IPS DF 6.9 (cell line): ENCODE results near the gene EML2.

Experiments used
- DNase-seq: peaks from one replicate; pipeline ENCODE4 v3.0.0-alpha.2; 2013; ENCODE audit warnings: low read depth, low spot score
- H3K27ac ChIP-seq: one replicate; pipeline ENCODE4 v1.5.1; 2013; ENCODE audit warnings: low read length, control low read depth
- H3K27me3 ChIP-seq: 2 replicates; pipeline ENCODE4 v1.6.1; 2013; ENCODE audit warnings: mild to moderate bottlenecking, low read length; ENCODE audit not compliant: control insufficient read depth, insufficient read depth
- H3K36me3 ChIP-seq: 2 replicates; pipeline ENCODE4 v1.6.1; 2013; ENCODE audit warnings: low read length; ENCODE audit not compliant: control insufficient read depth, insufficient read depth
- H3K4me1 ChIP-seq: 2 replicates; pipeline ENCODE4 v1.6.1; 2013; ENCODE audit warnings: low read length; ENCODE audit not compliant: control insufficient read depth, insufficient read depth
- H3K4me3 ChIP-seq: 2 replicates; pipeline ENCODE4 v1.5.1; 2013; ENCODE audit warnings: mild to moderate bottlenecking, low read length
- H3K9me3 ChIP-seq: 2 replicates; pipeline ENCODE4 v1.6.1; 2013; ENCODE audit warnings: low read length, inconsistent platforms; ENCODE audit not compliant: control insufficient read depth, insufficient read depth
- WGBS: extraction: QIAGEN DNeasy Blood & Tissue Kit; methylation state at CpG from one replicate; pipeline ENCODE4 v1.1.7; 2013; ENCODE audit warnings: mixed read lengths, missing lambda C conversion rate; ENCODE audit not compliant: insufficient read length, insufficient coverage; 5-methylcytosine and 5-hydroxymethylcytosine counted together

Gene EML2

DNA sequence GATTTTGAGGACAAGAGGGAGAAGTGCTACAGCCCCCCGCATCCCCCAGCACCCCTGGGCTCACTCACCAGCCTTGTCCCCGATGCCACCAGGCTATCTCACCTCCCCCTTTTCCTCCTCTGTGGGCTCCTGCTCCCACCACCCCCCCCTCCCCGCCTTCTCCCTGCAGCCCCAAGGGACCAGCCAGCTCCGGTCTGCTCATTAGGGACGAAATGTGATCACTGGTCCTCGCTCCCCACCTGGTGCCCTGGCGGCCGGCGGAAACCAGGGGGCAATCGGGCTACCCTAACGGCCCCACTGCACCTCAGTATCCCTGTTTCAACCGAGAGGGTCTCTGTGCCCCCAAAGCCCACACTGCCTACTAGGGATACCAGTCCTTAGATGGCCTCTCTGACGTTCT is 39.9 kb downstream of the EML2 start:
- H3K36me3 ChIP-seq, result no peaks in the 10 kb centered on the region
- no CpG with 5 or more reads among the region's 13 CpGs for WGBS
- no peak overlapping the region for H3K4me3 ChIP-seq
- no peak overlapping the region for H3K27ac ChIP-seq
- peaks cover 33% of the 10 kb centered on the region for H3K27me3 ChIP-seq
- H3K9me3 ChIP-seq, result no peaks in the 10 kb centered on the region
- DNase-seq, result no peak
- H3K4me1 ChIP-seq, result peaks cover 11% of the 10 kb centered on the region

DNA sequence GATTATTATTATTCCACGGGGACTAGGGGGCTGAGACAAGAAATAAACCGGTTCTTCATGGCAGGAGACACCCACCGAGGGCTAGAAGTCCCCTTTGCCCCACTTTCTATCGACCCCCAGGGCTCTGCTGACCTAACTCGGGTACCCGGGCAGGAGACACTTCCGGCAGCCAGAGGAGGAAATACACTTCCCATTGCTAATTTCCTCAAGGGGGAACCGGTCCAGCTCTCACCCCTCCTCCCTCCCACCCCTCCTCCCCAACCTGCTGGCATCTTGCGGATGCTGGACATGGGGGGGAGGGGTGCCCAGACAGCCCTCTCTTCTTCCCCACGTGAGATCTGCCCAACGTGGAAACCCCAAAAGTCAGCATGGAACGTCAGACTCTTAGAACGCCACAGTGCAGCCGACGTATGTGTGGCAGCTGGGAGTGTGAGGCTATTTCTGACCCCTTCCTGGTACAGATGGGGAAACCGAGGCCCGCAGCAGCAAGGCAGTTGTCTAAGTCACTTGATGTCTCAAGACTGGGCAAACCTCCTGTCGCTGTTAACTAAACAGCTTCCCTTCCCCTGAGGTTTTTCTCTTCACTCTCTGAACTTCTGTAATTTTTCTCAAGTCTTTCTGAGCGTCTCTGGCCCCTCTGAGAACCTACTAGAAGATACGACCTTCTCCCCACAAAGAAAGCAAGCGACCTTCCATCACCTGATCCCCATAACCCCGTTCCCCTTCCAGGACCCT is 40.8 kb downstream of the EML2 start:
- Histone ChIP-seq H3K36me3 (no peaks in the 10 kb centered on the region), H3K9me3 (no peaks in the 10 kb centered on the region), H3K27ac (no peak overlapping the region), H3K4me1 (peaks cover 11% of the 10 kb centered on the region), H3K4me3 (no peak overlapping the region; the same call in 1 of the 2 replicates), H3K27me3 (peaks cover 33% of the 10 kb centered on the region)
- no CpG with 5 or more reads among the region's 22 CpGs for WGBS
- no peak for DNase-seq

DNA sequence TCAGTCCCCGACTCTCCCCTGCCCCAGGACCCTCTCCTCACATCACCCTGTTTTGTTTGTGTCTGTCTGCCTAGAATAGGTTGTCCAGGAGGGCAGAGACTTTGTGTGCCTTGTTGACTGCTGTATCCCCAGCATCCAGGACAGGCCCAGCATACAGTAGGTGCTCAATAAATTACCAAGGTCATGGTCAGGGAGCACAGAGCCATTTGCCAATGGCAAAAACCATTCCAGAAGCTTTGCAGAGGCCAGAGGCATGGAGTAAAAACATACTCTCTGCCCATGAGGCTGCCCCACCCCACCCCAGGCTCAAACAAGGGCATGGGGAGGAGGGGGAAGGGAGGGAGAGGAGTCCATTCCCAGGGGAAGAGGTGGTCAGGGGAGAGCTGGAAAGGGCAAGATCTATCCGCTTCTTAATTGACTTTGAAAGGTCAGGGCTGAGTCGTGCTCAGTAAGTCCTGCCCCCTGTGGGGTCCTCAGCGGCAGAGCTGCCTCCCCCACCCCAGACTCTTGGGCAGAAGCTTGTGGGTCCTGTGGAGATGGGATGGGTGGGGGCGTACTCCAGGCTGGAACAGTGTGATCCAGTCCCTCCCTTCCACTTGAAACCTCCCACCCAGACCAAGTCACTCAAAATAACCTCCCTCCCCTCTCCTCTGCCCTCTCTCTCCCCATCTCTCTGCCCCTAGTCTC is 41.6 kb downstream of the EML2 start:
- H3K27me3 ChIP-seq, result peaks cover 32% of the 10 kb centered on the region
- H3K4me1 ChIP-seq, result peaks cover 11% of the 10 kb centered on the region
- WGBS, result no CpG with 5 or more reads among the region's 5 CpGs
- H3K27ac ChIP-seq, result no peak overlapping the region
- H3K9me3 ChIP-seq, result no peaks in the 10 kb centered on the region
- no peaks in the 10 kb centered on the region for H3K36me3 ChIP-seq
- DNase-seq, result no peak
- no peak overlapping the region; the same call in 1 of the 2 replicates for H3K4me3 ChIP-seq

DNA sequence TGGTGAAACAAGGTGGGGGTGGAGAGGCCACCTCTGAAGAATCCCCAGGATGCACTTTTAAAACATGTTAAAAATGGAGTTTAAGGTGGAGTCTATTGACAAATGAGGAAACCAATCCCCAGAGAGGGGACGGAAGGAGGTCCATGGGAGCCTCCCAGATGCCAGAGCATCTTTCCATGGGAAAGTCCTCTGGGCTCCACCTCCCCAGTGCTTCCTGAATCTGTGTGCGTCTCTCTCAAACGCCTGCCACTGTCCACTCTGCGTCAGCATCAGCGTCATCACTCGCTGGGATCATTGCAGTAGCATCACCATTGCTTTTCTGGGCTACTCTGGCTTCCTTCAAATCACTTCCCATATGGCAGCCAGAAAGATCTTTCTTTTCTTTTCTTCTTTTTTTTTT is 43.4 kb downstream of the EML2 start:
- WGBS, result no CpG with 5 or more reads among the region's 6 CpGs
- Histone ChIP-seq H3K9me3 (no peaks in the 10 kb centered on the region), H3K27ac (no peak overlapping the region), H3K4me3 (no peak overlapping the region), H3K4me1 (peaks cover 9% of the 10 kb centered on the region; the same call in 1 of the 2 replicates), H3K27me3 (peaks cover 21% of the 10 kb centered on the region), H3K36me3 (no peaks in the 10 kb centered on the region)
- DNase-seq, result no peak

DNA sequence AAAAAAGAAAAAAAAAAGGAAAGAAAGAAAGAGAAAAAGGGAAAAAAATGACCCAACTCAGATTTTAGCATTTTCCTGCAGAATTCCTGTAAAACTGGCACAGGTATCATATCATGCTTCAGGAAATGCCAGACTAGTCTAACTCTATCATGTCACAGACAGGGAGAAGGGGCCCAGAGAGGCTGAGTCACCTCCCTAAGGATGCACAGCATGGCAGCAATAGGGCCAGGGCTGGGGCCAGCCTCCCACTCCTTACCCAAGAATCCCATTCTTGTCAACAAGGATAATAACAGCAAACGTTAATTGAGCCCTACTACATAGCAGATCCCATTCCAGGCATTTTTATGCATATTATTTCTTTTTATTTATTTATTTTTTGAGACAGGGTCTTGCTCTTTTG is 45.7 kb downstream of the EML2 start:
- no peaks in the 10 kb centered on the region for H3K9me3 ChIP-seq
- H3K36me3 ChIP-seq, result no peaks in the 10 kb centered on the region
- no peak overlapping the region for H3K27ac ChIP-seq
- H3K4me3 ChIP-seq, result no peak overlapping the region
- H3K4me1 ChIP-seq, result peaks cover 5% of the 10 kb centered on the region; the same call in 1 of the 2 replicates
- no peak for DNase-seq
- peaks cover under 1% of the 10 kb centered on the region; the same call in 1 of the 2 replicates for H3K27me3 ChIP-seq
- WGBS, result no CpG with 5 or more reads among the region's 1 CpG

DNA sequence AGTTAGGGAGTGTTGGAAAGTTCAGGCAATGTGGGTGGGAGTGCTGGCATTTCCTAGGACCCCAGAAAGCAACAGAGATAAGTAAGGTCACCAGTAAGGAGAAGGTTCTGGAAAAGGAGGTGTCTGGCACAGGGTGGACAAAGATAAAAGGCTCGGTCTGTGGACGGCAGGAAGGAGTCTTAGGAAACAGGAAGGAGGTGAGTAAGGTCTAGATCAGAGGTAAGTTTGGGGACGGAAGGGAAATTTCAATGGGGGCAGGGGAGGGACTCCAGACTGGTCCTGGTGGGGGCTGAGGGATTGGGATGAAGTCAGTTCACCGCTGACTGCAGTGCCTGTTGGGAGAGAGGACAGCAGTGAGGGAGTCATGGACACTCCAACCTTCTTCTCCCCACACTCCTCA is 46.8 kb downstream of the EML2 start:
- peaks cover 3% of the 10 kb centered on the region; the same call in 1 of the 2 replicates for H3K4me1 ChIP-seq
- no peak overlapping the region for H3K27ac ChIP-seq
- no peaks in the 10 kb centered on the region for H3K9me3 ChIP-seq
- no peak for DNase-seq
- no peaks in the 10 kb centered on the region for H3K27me3 ChIP-seq
- H3K36me3 ChIP-seq, result no peaks in the 10 kb centered on the region
- WGBS, result no CpG with 5 or more reads among the region's 4 CpGs
- no peak overlapping the region for H3K4me3 ChIP-seq

DNA sequence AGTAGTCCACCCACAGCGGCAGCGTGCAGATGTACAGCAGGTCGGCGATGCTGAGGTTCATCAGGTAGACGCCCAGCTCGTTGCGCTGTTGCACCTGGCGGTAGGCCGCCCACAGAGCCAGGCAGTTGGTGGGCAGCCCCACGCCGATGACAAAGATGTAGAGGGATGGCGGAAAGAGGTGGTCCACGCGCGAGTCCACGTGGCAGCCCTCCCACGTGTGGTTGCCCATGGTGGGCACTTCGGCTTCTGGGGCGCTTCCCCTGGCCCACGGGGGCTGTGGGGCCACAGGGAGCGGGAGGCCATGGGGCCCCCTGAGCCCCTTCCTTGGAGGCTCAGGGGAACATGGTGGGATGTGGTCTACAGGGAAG is 47.6 kb downstream of the EML2 start:
- Histone ChIP-seq H3K27ac (no peak overlapping the region), H3K4me1 (peaks cover 2% of the 10 kb centered on the region; the same call in 1 of the 2 replicates), H3K9me3 (no peaks in the 10 kb centered on the region), H3K27me3 (no peaks in the 10 kb centered on the region), H3K4me3 (no peak overlapping the region), H3K36me3 (no peaks in the 10 kb centered on the region)
- WGBS, result no CpG with 5 or more reads among the region's 21 CpGs
- DNase-seq, result no peak

DNA sequence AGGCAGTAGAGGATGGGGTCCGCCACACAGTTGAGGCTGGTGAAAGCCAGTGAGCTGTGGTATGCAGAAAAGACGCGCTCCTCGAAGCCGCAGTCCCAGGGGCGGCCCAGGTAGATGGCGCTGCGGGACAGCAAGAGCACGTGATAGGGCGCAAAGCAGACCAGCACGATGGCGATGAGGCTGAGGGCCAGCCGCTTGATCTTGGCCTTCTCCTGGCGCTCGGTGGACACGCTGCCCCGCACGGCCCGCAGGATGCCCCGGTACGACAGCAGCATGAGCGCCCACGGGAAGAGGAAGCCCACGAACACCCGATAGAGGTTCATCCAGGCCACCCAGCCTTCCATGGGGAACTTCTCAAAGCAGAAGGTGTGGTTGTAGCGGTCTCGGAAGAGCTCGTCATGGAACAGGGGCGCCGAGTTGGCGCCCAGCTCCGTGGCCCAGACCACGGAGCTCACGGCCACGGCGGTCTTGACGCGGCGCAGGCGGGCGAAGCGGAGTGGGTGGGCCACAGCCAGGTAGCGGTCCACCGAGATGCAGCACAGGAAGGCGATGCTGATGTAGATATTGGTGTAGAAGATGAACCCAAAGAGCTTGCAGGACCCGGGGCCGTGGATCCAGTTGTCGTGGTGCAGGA is 48.1 kb downstream of the EML2 start:
- peaks cover 2% of the 10 kb centered on the region; the same call in 1 of the 2 replicates for H3K4me1 ChIP-seq
- DNase-seq, result no peak
- H3K27ac ChIP-seq, result no peak overlapping the region
- H3K36me3 ChIP-seq, result no peaks in the 10 kb centered on the region
- H3K4me3 ChIP-seq, result no peak overlapping the region
- no peaks in the 10 kb centered on the region for H3K27me3 ChIP-seq
- no peaks in the 10 kb centered on the region for H3K9me3 ChIP-seq
- WGBS, result no CpG with 5 or more reads among the region's 48 CpGs

DNA sequence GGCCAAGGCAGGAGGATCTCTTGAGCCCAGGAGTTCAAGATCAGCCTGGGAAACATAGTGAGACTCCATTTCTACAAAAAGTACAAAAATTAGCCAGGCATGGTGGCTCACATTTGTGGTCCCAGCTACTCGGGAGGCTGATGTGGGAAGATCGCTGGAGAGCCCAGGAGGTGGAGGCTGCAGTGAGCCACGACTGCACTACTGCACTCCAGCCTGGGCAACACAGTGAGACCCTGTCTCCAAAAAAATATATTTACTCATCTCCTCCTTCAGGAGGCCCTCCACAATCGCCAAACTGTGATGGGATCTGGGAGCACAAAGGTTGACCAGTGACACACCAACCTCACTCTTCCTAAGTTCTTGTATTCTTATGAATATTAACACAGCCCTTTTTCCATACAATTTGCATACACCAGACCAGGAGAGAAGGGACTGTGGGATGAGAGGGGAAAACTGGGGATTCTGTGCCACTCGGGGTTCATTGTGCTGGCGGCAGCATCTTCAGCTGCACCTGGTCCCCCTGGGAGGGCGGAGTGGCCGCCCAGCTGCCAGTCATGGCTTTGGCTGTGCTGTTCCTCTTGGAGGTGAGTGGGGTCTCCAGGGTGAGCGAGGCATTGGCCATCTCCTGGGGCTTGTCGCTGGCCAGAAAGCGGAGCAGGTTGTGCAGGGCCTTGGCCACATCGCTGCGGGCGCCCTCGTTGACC is 48.7 kb downstream of the EML2 start:
- Histone ChIP-seq H3K36me3 (no peaks in the 10 kb centered on the region), H3K27ac (no peak overlapping the region), H3K27me3 (no peaks in the 10 kb centered on the region), H3K4me1 (peaks cover 2% of the 10 kb centered on the region; the same call in 1 of the 2 replicates), H3K9me3 (no peaks in the 10 kb centered on the region), H3K4me3 (no peak overlapping the region)
- no peak for DNase-seq
- no CpG with 5 or more reads among the region's 15 CpGs for WGBS

DNA sequence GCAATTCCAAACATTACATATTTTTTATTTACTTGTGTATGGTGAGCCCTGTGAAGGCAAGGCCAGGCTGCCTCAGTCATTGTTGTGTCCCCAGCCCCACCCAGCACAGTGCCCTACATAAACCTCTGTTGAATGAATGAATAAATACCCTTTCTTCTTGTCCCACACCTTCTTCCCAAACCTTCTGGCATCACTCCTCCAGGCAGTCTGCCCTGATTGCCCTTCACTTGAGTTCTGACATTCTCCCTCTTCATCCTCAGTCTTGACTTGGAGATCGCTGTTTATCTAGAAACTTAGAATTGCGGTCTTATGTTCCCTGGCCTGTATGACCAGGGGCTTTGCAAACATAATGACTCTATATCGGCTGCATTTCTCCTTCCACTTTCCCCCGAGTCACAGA is 49.4 kb downstream of the EML2 start:
- H3K9me3 ChIP-seq, result no peaks in the 10 kb centered on the region
- H3K27me3 ChIP-seq, result no peaks in the 10 kb centered on the region
- WGBS, result no CpG with 5 or more reads among the region's 4 CpGs
- no peaks in the 10 kb centered on the region for H3K36me3 ChIP-seq
- no peak for DNase-seq
- peaks cover 3% of the 10 kb centered on the region; the same call in 1 of the 2 replicates for H3K4me1 ChIP-seq
- H3K27ac ChIP-seq, result no peak overlapping the region
- no peak overlapping the region for H3K4me3 ChIP-seq
